K562 (cell line): ENCODE results near the gene PTPRZ1. TPM values are rescaled to one million over a fixed set of nuclear protein-coding genes. Genes with fewer than 3 reads are reported as not detected.

ENCODE experiments used
- ATAC-seq: fragments of 200-7000 bp; cut with Tn5 transposase; 3 replicates; pipeline ENCODE4 v1.9.1; 2020; ENCODE audit warnings: moderate library complexity
- BruUV-seq: library from RNA; stranded (reverse); fragments of 400-500 nt; replicated peaks from 2 replicates; lab custom pipeline; 2021; lab: Mats Ljungman, UMichigan
- CTCF ChIA-PET: fragments of 300-600 bp; formaldehyde crosslinking; extraction: SDS; loops from one replicate; lab custom pipeline; 2021; ENCODE audit warnings: low intra/inter-chr PET ratio; lab: Yijun Ruan, JAX
- POLR2A ChIA-PET: fragments of 300-600, 350-650 bp; sonication (Branson Sonifier 250); formaldehyde crosslinking; extraction: SDS; loops from one replicate; lab custom pipeline; 2021; ENCODE audit warnings: antibody characterized with exemption, inconsistent platforms; lab: Yijun Ruan, JAX
- DNase-seq, 4 experiments: peaks; one replicate each; pipeline versions ENCODE4 v3.0.0 to v3.0.0-alpha.2; 2011 to 2018; ENCODE audit warnings: low spot score in 3 of 4, mixed read lengths in 3 of 4; ENCODE audit errors: extremely low read depth in 1 of 4
- FAIRE-seq: peaks from 2 replicates; lab custom pipeline; 2011; peaks lifted over from hg19 to GRCh38; lab: Jason Lieb, UNC
- H2AFZ ChIP-seq: 2 replicates; pipeline ENCODE4 v1.6.0; 2011; ENCODE audit warnings: low read depth, low read length, control low read depth, inconsistent platforms
- H3K27ac ChIP-seq: fragments of 200-600 bp; 3 replicates; pipeline ENCODE4 v1.8.0; 2011; ENCODE audit warnings: low read depth, mild to moderate bottlenecking, control low read depth, inconsistent platforms, low read length, moderate library complexity, mixed read lengths; ENCODE audit errors: extremely low read depth
- H3K27me3 ChIP-seq, 2 experiments: fragments of 300-600 bp in 1 of 2; 2 replicates in 1 of 2; 3 replicates in 1 of 2; pipeline versions ENCODE4 v1.6.0 to v1.8.0; 2011; ENCODE audit warnings: inconsistent platforms in 2 of 2, low read length in 2 of 2, mild to moderate bottlenecking in 1 of 2, mixed read lengths in 1 of 2, moderate library complexity in 1 of 2; ENCODE audit not compliant: control insufficient read depth in 2 of 2, insufficient read depth in 2 of 2
- H3K36me3 ChIP-seq: fragments of 300-600 bp; 3 replicates; pipeline ENCODE4 v1.8.0; 2011; ENCODE audit warnings: mild to moderate bottlenecking, low read length, inconsistent platforms; ENCODE audit not compliant: control insufficient read depth, insufficient read depth
- H3K4me1 ChIP-seq, 2 experiments: fragments of 200-600 bp in 1 of 2; replicated peaks in 1 of 2; 2 replicates in 1 of 2; 3 replicates in 1 of 2; pipeline versions ENCODE4 v1.5.1 to v1.8.0; 2011; ENCODE audit warnings: inconsistent platforms in 2 of 2, low read length in 2 of 2, mild to moderate bottlenecking in 1 of 2, mixed read lengths in 1 of 2, moderate library complexity in 1 of 2; ENCODE audit not compliant: control insufficient read depth in 2 of 2, insufficient read depth in 2 of 2
- H3K4me2 ChIP-seq: 2 replicates; pipeline ENCODE4 v1.6.1; 2011; ENCODE audit warnings: low read length, control low read depth, inconsistent platforms, mixed read lengths; ENCODE audit not compliant: insufficient read depth
- H3K4me3 ChIP-seq: fragments of 200-600 bp; sonication (generic), shearing (Covaris generic); 2 replicates; pipeline ENCODE4 v1.5.1; 2016; ENCODE audit warnings: control low read depth, inconsistent platforms
- H3K79me2 ChIP-seq: fragments of 200-600 bp; 3 replicates; pipeline ENCODE4 v1.8.0; 2011; ENCODE audit warnings: low read length, inconsistent platforms; ENCODE audit not compliant: control insufficient read depth, insufficient read depth
- H3K9ac ChIP-seq, 2 experiments: 2 replicates each; pipeline versions ENCODE4 v1.6.0 to v1.6.1; 2011; ENCODE audit warnings: low read depth in 2 of 2, low read length in 2 of 2, control low read depth in 1 of 2, inconsistent platforms in 1 of 2, mild to moderate bottlenecking in 1 of 2, mixed read lengths in 1 of 2; ENCODE audit not compliant: insufficient read depth in 1 of 2
- H3K9me1 ChIP-seq: one replicate; pipeline ENCODE4 v1.6.0; 2011; ENCODE audit warnings: inconsistent platforms, mild to moderate bottlenecking, low read length, moderate library complexity; ENCODE audit not compliant: control insufficient read depth, insufficient read depth
- H3K9me3 ChIP-seq: replicated peaks from 2 replicates; pipeline ENCODE4 v1.5.1; 2011; ENCODE audit warnings: low read depth, low read length, inconsistent platforms; ENCODE audit not compliant: control insufficient read depth, insufficient read depth
- H4K20me1 ChIP-seq: replicated peaks from 2 replicates; pipeline ENCODE4 v1.6.1; 2011; ENCODE audit warnings: low read length, inconsistent platforms, mixed read lengths; ENCODE audit not compliant: control insufficient read depth, insufficient read depth
- BRD9 ChIP-seq: fragments of 450-650 bp; IDR thresholded peaks from 2 replicates; pipeline ENCODE4 v1.6.1; 2018; ENCODE audit warnings: low read depth; ENCODE audit not compliant: partially characterized antibody
- GABPA ChIP-seq: fragments of 200-800 bp; sonication (Bioruptor generic); conservative IDR thresholded peaks from 2 replicates; pipeline ENCODE4 v1.6.1; 2016; ENCODE audit warnings: low read depth, missing genetic modification characterization, missing compliant biosample characterization
- KLF10 ChIP-seq: fragments of 250-450 bp; sonication (Bioruptor Pico); IDR thresholded peaks from 2 replicates; pipeline ENCODE4 v1.6.1; 2021; ENCODE audit warnings: matching md5 sums
- MBD2 ChIP-seq: sonication (generic); IDR thresholded peaks from 2 replicates; pipeline ENCODE4 v1.6.1; 2016; ENCODE audit warnings: low read depth, borderline replicate concordance
- POLR3A ChIP-seq: IDR thresholded peaks from 2 replicates; pipeline ENCODE4 v1.6.1; 2011; ENCODE audit warnings: borderline replicate concordance, mild to moderate bottlenecking, moderate library complexity; ENCODE audit not compliant: insufficient read length, insufficient read depth; ENCODE audit errors: extremely low read depth
- PPARD ChIP-seq: fragments of 250-450 bp; sonication (Bioruptor Pico); IDR thresholded peaks from 2 replicates; pipeline ENCODE4 v1.8.0; 2022; ENCODE audit warnings: inconsistent platforms, mild to moderate bottlenecking, moderate library complexity
- RBM34 ChIP-seq: fragments of 200-400 bp; formaldehyde crosslinking; IDR thresholded peaks from 2 replicates; pipeline ENCODE4 v1.6.1; 2018; ENCODE audit warnings: low read length, borderline replicate concordance; ENCODE audit not compliant: insufficient read depth
- STAT5A ChIP-seq: IDR thresholded peaks from 2 replicates; pipeline ENCODE4 v1.6.1; 2012; ENCODE audit warnings: low read length, inconsistent platforms, borderline replicate concordance
- ZFX ChIP-seq: sonication (generic); formaldehyde crosslinking; IDR thresholded peaks from 2 replicates; pipeline ENCODE4 v1.8.0; 2022; ENCODE audit warnings: mild to moderate bottlenecking, missing genetic modification reagents, moderate library complexity
- WGBS: fragments of 100-300 bp; shearing (Covaris generic); methylation state at CpG from one replicate; pipeline ENCODE4 v1.1.6; 2016; ENCODE audit warnings: low coverage, mixed read lengths; ENCODE audit not compliant: insufficient coverage; ENCODE audit errors: missing lambda C conversion rate; 5-methylcytosine and 5-hydroxymethylcytosine counted together
- in situ Hi-C: fragments of 300-500 bp; cut with MboI; formaldehyde crosslinking; loops from 4 replicates; pipeline ENCODE4 v1.15.0; 2018; ENCODE audit warnings: inconsistent platforms, mixed read lengths
- intact Hi-C: fragments of 100-400 bp; cut with micrococcal nuclease; formaldehyde crosslinking; loops from 2 replicates; pipeline ENCODE4 v1.14.2; 2022
- polyA plus RNA-seq, 8 experiments: library from polyadenylated mRNA; depleted of rRNA in 4 of 8; stranded (reverse) in 5 of 8; unstranded in 3 of 8; fragments of >200 nt; fragmentation: Nextera tagmentation in 2 of 8; fragmentation: Illumina TruSeq in 1 of 8; extraction: Ambion mirVana in 2 of 8; extraction: Trizol in 1 of 8; gene quantifications; 2 replicates each; pipeline versions ENCODE4 v1.2.1 to v1.2.3, GENCODE V29; 2011 to 2014; ENCODE audit warnings: inconsistent platforms in 1 of 8, missing spikeins in 1 of 8
- total RNA-seq, 7 experiments: library from RNA; depleted of rRNA in 6 of 7; stranded (reverse); fragments of >200 nt in 6 of 7; fragmentation: Illumina TruSeq in 2 of 7; extraction: Trizol in 2 of 7; gene quantifications; 2 replicates each; pipeline versions ENCODE4 v1.2.1 to v1.2.3, GENCODE V29; 2011 to 2021; ENCODE audit warnings: low replicate concordance in 1 of 7
- TF ChIP-seq, protein P1 (sequence below): fragments of 200-400 bp; formaldehyde crosslinking; IDR thresholded peaks from 2 replicates; pipeline ENCODE4 v1.6.1; 2017; ENCODE audit warnings: mild to moderate bottlenecking, low read depth, low read length, moderate library complexity
- TF ChIP-seq, protein P2 (sequence below): fragments of 250-450 bp; sonication (Bioruptor Pico); IDR thresholded peaks from 2 replicates; pipeline ENCODE4 v1.8.0; 2021; ENCODE audit warnings: moderate library complexity, mild to moderate bottlenecking, inconsistent platforms
- TF ChIP-seq, protein P3 (sequence below): fragments of 250-450 bp; sonication (Bioruptor Pico); IDR thresholded peaks from 2 replicates; pipeline ENCODE4 v1.4.0; 2020
- TF ChIP-seq, protein P4 (sequence below): sonication (generic); formaldehyde crosslinking; IDR thresholded peaks from 2 replicates; pipeline ENCODE4 v1.5.0; 2020; ENCODE audit warnings: missing genetic modification reagents

Gene PTPRZ1
- total and polyA plus RNA-seq, 9 of the 15 experiments (the other 6 are each of a cell fraction or from before 2014, with no cell fraction given): 0.04 TPM; not detected in 7

DNA sequence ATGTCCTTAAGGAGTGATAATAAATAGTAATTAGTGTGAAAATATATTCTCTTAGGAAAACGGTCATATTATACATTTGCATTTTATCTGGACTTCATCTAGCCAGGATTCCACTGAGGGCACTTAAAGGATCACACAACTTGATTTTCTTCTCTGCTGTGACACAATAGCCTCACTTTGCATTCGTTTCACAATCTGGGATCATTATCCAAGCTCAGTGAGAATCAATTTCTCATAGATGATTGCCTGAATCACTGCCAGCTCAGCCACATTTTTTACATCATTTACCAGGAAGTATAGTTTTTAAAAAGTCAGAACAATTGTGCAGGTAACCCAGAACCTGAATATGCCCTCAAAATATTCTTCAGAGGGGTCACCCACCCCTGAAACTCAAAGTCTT, 68.9 kb downstream of the PTPRZ1 start:
- Histone ChIP-seq H2AFZ (no peak overlapping the region), H3K9me1 (no peaks in the 10 kb centered on the region), H3K36me3 (no peaks in the 10 kb centered on the region), H3K4me2 (no peak overlapping the region), H3K4me1 (no peaks in the 10 kb centered on the region), H3K79me2 (no peaks in the 10 kb centered on the region), H3K9me3 (no peaks in the 10 kb centered on the region; the same call in 1 of the 2 replicates), H4K20me1 (no peaks in the 10 kb centered on the region), H3K9ac (no peak overlapping the region), H3K27ac (no peak overlapping the region), H3K27me3 (no peaks in the 10 kb centered on the region), H3K4me3 (no peak overlapping the region)
- ATAC-seq: no peak
- POLR2A ChIA-PET: no interaction called here
- FAIRE-seq: no peak
- 0% methylated on average over 2 of the region's 2 CpGs for WGBS
- TF ChIP-seq, protein P1, sequence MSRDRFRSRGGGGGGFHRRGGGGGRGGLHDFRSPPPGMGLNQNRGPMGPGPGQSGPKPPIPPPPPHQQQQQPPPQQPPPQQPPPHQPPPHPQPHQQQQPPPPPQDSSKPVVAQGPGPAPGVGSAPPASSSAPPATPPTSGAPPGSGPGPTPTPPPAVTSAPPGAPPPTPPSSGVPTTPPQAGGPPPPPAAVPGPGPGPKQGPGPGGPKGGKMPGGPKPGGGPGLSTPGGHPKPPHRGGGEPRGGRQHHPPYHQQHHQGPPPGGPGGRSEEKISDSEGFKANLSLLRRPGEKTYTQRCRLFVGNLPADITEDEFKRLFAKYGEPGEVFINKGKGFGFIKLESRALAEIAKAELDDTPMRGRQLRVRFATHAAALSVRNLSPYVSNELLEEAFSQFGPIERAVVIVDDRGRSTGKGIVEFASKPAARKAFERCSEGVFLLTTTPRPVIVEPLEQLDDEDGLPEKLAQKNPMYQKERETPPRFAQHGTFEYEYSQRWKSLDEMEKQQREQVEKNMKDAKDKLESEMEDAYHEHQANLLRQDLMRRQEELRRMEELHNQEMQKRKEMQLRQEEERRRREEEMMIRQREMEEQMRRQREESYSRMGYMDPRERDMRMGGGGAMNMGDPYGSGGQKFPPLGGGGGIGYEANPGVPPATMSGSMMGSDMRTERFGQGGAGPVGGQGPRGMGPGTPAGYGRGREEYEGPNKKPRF: no peak
- TF ChIP-seq, protein P2, sequence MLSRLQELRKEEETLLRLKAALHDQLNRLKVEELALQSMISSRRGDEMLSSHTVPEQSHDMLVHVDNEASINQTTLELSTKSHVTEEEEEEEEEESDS (CRISPR knock-in tag): no peak
- no peak for DNase-seq
- intact Hi-C loops (no loop called here), in situ Hi-C loops (no loop called here)
- BruUV-seq: no TSS peak
- CTCF ChIA-PET: no interaction called here

DNA sequence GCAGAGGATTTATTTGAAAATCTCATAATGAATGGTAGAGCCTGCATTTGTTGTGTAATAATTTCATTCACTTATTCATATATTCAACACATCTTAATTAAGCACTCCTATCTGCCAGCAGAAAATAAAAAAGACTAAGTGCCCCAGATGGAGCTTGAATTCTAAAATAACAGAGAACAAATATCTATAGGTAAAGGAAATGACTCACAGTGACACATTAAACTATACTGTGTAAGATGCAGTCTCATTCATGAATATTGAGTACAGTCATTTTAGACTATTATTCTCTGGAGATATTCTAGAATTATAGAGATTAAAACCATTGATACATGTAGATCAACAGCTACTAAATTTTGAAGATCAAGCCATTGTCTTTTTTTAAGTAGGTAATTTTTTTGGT, 72.1 kb downstream of the PTPRZ1 start:
- no peak overlapping the region for H3K4me3 ChIP-seq
- no peak for FAIRE-seq
- TF ChIP-seq STAT5A: no peak
- TF ChIP-seq POLR3A: no peak
- TF ChIP-seq PPARD (CRISPR knock-in tag): no peak
- no peak for TF ChIP-seq BRD9
- TF ChIP-seq GABPA (tag): no peak
- TF ChIP-seq, protein P3, sequence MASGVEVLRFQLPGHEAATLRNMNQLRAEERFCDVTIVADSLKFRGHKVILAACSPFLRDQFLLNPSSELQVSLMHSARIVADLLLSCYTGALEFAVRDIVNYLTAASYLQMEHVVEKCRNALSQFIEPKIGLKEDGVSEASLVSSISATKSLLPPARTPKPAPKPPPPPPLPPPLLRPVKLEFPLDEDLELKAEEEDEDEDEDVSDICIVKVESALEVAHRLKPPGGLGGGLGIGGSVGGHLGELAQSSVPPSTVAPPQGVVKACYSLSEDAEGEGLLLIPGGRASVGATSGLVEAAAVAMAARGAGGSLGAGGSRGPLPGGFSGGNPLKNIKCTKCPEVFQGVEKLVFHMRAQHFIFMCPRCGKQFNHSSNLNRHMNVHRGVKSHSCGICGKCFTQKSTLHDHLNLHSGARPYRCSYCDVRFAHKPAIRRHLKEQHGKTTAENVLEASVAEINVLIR (CRISPR knock-in tag): no peak
- TF ChIP-seq, protein P4, sequence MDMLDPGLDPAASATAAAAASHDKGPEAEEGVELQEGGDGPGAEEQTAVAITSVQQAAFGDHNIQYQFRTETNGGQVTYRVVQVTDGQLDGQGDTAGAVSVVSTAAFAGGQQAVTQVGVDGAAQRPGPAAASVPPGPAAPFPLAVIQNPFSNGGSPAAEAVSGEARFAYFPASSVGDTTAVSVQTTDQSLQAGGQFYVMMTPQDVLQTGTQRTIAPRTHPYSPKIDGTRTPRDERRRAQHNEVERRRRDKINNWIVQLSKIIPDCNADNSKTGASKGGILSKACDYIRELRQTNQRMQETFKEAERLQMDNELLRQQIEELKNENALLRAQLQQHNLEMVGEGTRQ (CRISPR knock-in tag): no peak
- TF ChIP-seq ZFX: no peak
- no peak for TF ChIP-seq MBD2
- TF ChIP-seq RBM34: no peak
- no peak for TF ChIP-seq KLF10 (CRISPR knock-in tag)

More for the DNA sequence above, 72.1 kb downstream of the PTPRZ1 start:
- Histone ChIP-seq H3K27ac (no peak overlapping the region), H3K9ac (no peak overlapping the region), H4K20me1 (no peaks in the 10 kb centered on the region), H3K9me1 (no peaks in the 10 kb centered on the region), H3K79me2 (no peaks in the 10 kb centered on the region), H3K36me3 (no peaks in the 10 kb centered on the region), H2AFZ (no peak overlapping the region), H3K9me3 (no peaks in the 10 kb centered on the region; the same call in 1 of the 2 replicates), H3K4me1 (no peaks in the 10 kb centered on the region), H3K27me3 (no peaks in the 10 kb centered on the region), H3K4me2 (no peak overlapping the region)
- intact Hi-C loops (no loop called here), in situ Hi-C loops (no loop called here)
- ChIA-PET CTCF (no interaction called here), POLR2A (no interaction called here)
- ATAC-seq (no peak), DNase-seq (no peak)
- BruUV-seq: no TSS peak
